K562 (cell line): Measurements from ENCODE around the gene AMN1. TPM values are rescaled to one million over a fixed set of nuclear protein-coding genes. Genes with fewer than 3 reads are reported as not detected.

Experiments used
- CEBPB ChIP-seq: fragments of 450-650 bp; IDR thresholded peaks from 2 replicates; pipeline ENCODE4 v1.6.1; 2016; ENCODE audit warnings: missing genetic modification characterization, missing compliant biosample characterization
- CREB1 ChIP-seq, 2 experiments: sonication (generic) in 1 of 2; formaldehyde crosslinking in 1 of 2; IDR thresholded peaks; 2 replicates each; pipeline versions ENCODE4 v1.6.1 to v1.8.0; 2012 to 2022; ENCODE audit warnings: inconsistent platforms in 1 of 2, mild to moderate bottlenecking in 1 of 2, missing genetic modification reagents in 1 of 2, moderate library complexity in 1 of 2
- CSDE1 ChIP-seq, 2 experiments: fragments of 450-650 bp; IDR thresholded peaks; 2 replicates each; pipeline ENCODE4 v1.6.1; 2016; ENCODE audit warnings: mild to moderate bottlenecking in 1 of 2
- ELK3 ChIP-seq: fragments of 450-650 bp; formaldehyde crosslinking; IDR thresholded peaks from 2 replicates; pipeline ENCODE4 v1.4.0; 2020; ENCODE audit warnings: mild to moderate bottlenecking
- HDAC3 ChIP-seq: fragments of 450-650 bp; IDR thresholded peaks from 2 replicates; pipeline ENCODE4 v1.6.1; 2018; ENCODE audit warnings: borderline replicate concordance, mild to moderate bottlenecking, moderate library complexity; ENCODE audit not compliant: partially characterized antibody
- HNRNPUL1 ChIP-seq: fragments of 200-400 bp; formaldehyde crosslinking; IDR thresholded peaks from 2 replicates; pipeline ENCODE4 v1.6.1; 2017; ENCODE audit warnings: low read length
- MCM2 ChIP-seq: fragments of 450-650 bp; IDR thresholded peaks from 2 replicates; pipeline ENCODE4 v1.6.1; 2017; ENCODE audit warnings: low read depth, mild to moderate bottlenecking
- MCM5 ChIP-seq: fragments of 450-650 bp; IDR thresholded peaks from 2 replicates; pipeline ENCODE4 v1.6.1; 2016; ENCODE audit warnings: low read depth
- PHTF2 ChIP-seq: fragments of 250-450 bp; sonication (Bioruptor Pico); IDR thresholded peaks from 2 replicates; pipeline ENCODE4 v1.5.0; 2021; ENCODE audit warnings: mild to moderate bottlenecking
- POLR3G ChIP-seq: IDR thresholded peaks from 2 replicates; pipeline ENCODE4 v1.6.1; 2011; ENCODE audit not compliant: insufficient read length, insufficient replicate concordance; ENCODE audit errors: extremely low read depth
- REST ChIP-seq, 2 experiments: fragments of 450-650 bp; formaldehyde crosslinking in 1 of 2; IDR thresholded peaks; 2 replicates each; pipeline versions ENCODE4 v1.4.0 to v1.6.1; 2014 to 2020; ENCODE audit warnings: mild to moderate bottlenecking in 2 of 2, borderline replicate concordance in 1 of 2, low read depth in 1 of 2
- SMC3 ChIP-seq: conservative IDR thresholded peaks from 2 replicates; pipeline ENCODE4 v1.6.1; 2011; ENCODE audit warnings: low read depth, low read length, improper control_type of control experiment; ENCODE audit not compliant: insufficient read depth
- TCF3 ChIP-seq: sonication (generic); formaldehyde crosslinking; IDR thresholded peaks from 2 replicates; pipeline ENCODE4 v1.4.0; 2020; ENCODE audit warnings: mild to moderate bottlenecking, missing genetic modification reagents
- TEAD4 ChIP-seq, 2 experiments: sonication (generic) in 1 of 2; formaldehyde crosslinking in 1 of 2; IDR thresholded peaks; 2 replicates each; pipeline versions ENCODE4 v1.6.1 to v1.8.0; 2012 to 2022; ENCODE audit warnings: borderline replicate concordance in 1 of 2, inconsistent platforms in 1 of 2, low read length in 1 of 2, mild to moderate bottlenecking in 1 of 2, missing genetic modification reagents in 1 of 2
- ZNF124 ChIP-seq: sonication (generic); formaldehyde crosslinking; IDR thresholded peaks from 2 replicates; pipeline ENCODE4 v1.8.1; 2022; ENCODE audit warnings: missing genetic modification reagents
- ZNF165 ChIP-seq: fragments of 250-450 bp; sonication (Bioruptor Pico); IDR thresholded peaks from 2 replicates; pipeline ENCODE4 v1.4.0; 2020; ENCODE audit warnings: borderline replicate concordance
- ZNF175 ChIP-seq: fragments of 200-800 bp; sonication (Bioruptor generic); IDR thresholded peaks from 2 replicates; pipeline ENCODE4 v1.6.1; 2016; ENCODE audit warnings: low read depth, mild to moderate bottlenecking, missing genetic modification characterization, missing compliant biosample characterization
- ZNF408 ChIP-seq: fragments of 250-450 bp; sonication (Bioruptor Pico); IDR thresholded peaks from 2 replicates; pipeline ENCODE4 v1.4.0; 2020; ENCODE audit warnings: low read depth, mild to moderate bottlenecking, moderate library complexity
- ZNF431 ChIP-seq: sonication (generic); formaldehyde crosslinking; IDR thresholded peaks from 2 replicates; pipeline ENCODE4 v1.8.0; 2022; ENCODE audit warnings: mild to moderate bottlenecking, missing genetic modification reagents
- polyA plus RNA-seq, 8 experiments: library from polyadenylated mRNA; depleted of rRNA in 4 of 8; stranded (reverse) in 5 of 8; unstranded in 3 of 8; fragments of >200 nt; fragmentation: Nextera tagmentation in 2 of 8; fragmentation: Illumina TruSeq in 1 of 8; extraction: Ambion mirVana in 2 of 8; extraction: Trizol in 1 of 8; gene quantifications; 2 replicates each; pipeline versions ENCODE4 v1.2.1 to v1.2.3, GENCODE V29; 2011 to 2014; ENCODE audit warnings: inconsistent platforms in 1 of 8, missing spikeins in 1 of 8
- total RNA-seq, 7 experiments: library from RNA; depleted of rRNA in 6 of 7; stranded (reverse); fragments of >200 nt in 6 of 7; fragmentation: Illumina TruSeq in 2 of 7; extraction: Trizol in 2 of 7; gene quantifications; 2 replicates each; pipeline versions ENCODE4 v1.2.1 to v1.2.3, GENCODE V29; 2011 to 2021; ENCODE audit warnings: low replicate concordance in 1 of 7

Gene AMN1
- total and polyA plus RNA-seq, 9 of the 15 experiments (the other 6 are each of a cell fraction or from before 2014, with no cell fraction given): 5.2 to 27.6 (median 13.0) TPM

GRCh38 chr12:31749024-31749704 is 20.3 kb upstream of the AMN1 start (continued):
- TF ChIP-seq REST (IDR thresholded peaks at IDR 0.05; ENCODE audit: borderline replicate concordance): peak; percentile 41; the same call in 1 of the 2 replicates
- no peak for TF ChIP-seq REST (CRISPR knock-in tag; IDR thresholded peaks at IDR 0.05; ENCODE audit: low read depth)
- TF ChIP-seq MCM2: no peak
- no peak for TF ChIP-seq SMC3
- peak; percentile 86 for TF ChIP-seq ZNF175 (CRISPR knock-in tag)
- no peak; the same call in 1 of the 2 replicates for TF ChIP-seq ZNF431
- no peak for TF ChIP-seq POLR3G
- no peak for TF ChIP-seq CSDE1 (IDR thresholded peaks at IDR 0.05)
- TF ChIP-seq PHTF2 (CRISPR knock-in tag): no peak
- TF ChIP-seq HNRNPUL1: no peak
- TF ChIP-seq CREB1 (IDR thresholded peaks at IDR 0.05): peak; percentile 63; the same call in 1 of the 2 replicates
- peak; percentile 45; the same call in 1 of the 2 replicates for TF ChIP-seq CREB1 (CRISPR knock-in tag; IDR thresholded peaks at IDR 0.05)
- TF ChIP-seq MCM5: no peak
- peak; percentile 99 for TF ChIP-seq CEBPB
- TF ChIP-seq ELK3 (CRISPR knock-in tag): no peak
- peak; percentile 80 for TF ChIP-seq TCF3 (CRISPR knock-in tag)
- no peak for TF ChIP-seq ZNF165 (CRISPR knock-in tag)
- no peak for TF ChIP-seq ZNF408
- peak; percentile 91 for TF ChIP-seq HDAC3
- TF ChIP-seq TEAD4 (IDR thresholded peaks at IDR 0.05; ENCODE audit: low read length): peak; percentile 85
- no peak for TF ChIP-seq TEAD4 (CRISPR knock-in tag; IDR thresholded peaks at IDR 0.05; ENCODE audit: borderline replicate concordance)
- TF ChIP-seq ZNF124 (CRISPR knock-in tag): no peak
